Adrenal gland (tissue), 5 donors: ENCODE measurements around the gene APLP1.

ENCODE experiments used
- CTCF ChIP-seq, 6 experiments: fragments of 450-650 bp in 4 of 6; fragments of 200-600 bp in 2 of 6; sonication (generic) in 1 of 6; IDR thresholded peaks; 1 replicate in 5 of 6; 2 replicates in 1 of 6; pipeline versions ENCODE4 v1.5.1 to v1.8.0; 2016 to 2021; ENCODE audit warnings: antibody characterized with exemption in 6 of 6, mild to moderate bottlenecking in 2 of 6, moderate library complexity in 1 of 6
- POLR2A ChIP-seq, 2 donors: fragments of 450-650 bp; IDR thresholded peaks; one replicate each; pipeline ENCODE4 v1.6.1; 2017; ENCODE audit warnings: antibody characterized with exemption in 2 of 2, mild to moderate bottlenecking in 2 of 2, moderate library complexity in 1 of 2
- donor health status: DM: no; HTN: no; CAD: no.

DNA sequence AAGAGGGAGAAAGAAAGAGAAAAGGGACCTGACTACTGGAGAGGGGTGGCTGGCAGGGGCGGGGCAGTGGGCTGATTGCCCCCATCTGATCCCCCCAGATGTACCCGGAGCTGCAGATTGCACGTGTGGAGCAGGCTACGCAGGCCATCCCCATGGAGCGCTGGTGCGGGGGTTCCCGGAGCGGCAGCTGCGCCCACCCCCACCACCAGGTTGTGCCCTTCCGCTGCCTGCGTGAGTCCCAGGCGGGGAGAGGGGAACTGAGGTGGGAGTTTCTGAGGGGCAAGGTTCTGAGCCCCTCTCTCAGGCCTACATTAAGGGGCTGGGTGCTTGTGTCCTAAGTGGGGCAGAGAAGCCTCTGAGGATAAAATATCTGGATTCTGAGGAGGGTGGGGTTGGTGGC, 2.4 kb downstream of the APLP1 start:
- TF ChIP-seq CTCF (IDR thresholded peaks at IDR 0.05) (no peak), POLR2A (IDR thresholded peaks at IDR 0.05) (no peak)
